Measurements from ENCODE around the gene CDH6. TPM values are rescaled to one million over a fixed set of nuclear protein-coding genes. Genes with fewer than 3 reads are reported as not detected.

Gene CDH6
- total RNA-seq, 2 donors from 2014 or later = 0.52 to 2.0 TPM

GRCh38 chr5:31273631-31274378 lies 80.3 kb downstream of the CDH6 start:
- Histone ChIP-seq H3K9ac (ENCODE audit: low read depth in 2 of 2, low read length in 2 of 2) (no peak overlapping the region), H3K4me1 (no peaks in the 10 kb centered on the region), H3K36me3 (no peaks in the 10 kb centered on the region), H3K4me3 (no peak overlapping the region), H3K27ac (no peak overlapping the region), H3K27me3 (no peaks in the 10 kb centered on the region), H3K9me3 (no peaks in the 10 kb centered on the region)
- DNase-seq = no peak
- TF ChIP-seq CTCF (IDR thresholded peaks at IDR 0.05) = no peak
- intact Hi-C loops (cut with DNase I) = no loop called here

GRCh38 chr5:31280210-31280609 lies 86.7 kb downstream of the CDH6 start:
- intact Hi-C loops (cut with DNase I) = no loop called here
- no peak overlapping the region for H3K4me3 ChIP-seq
- H3K27ac ChIP-seq = no peak overlapping the region
- H3K9ac ChIP-seq (ENCODE audit: low read depth in 2 of 2, low read length in 2 of 2) = no peak overlapping the region
- H3K36me3 ChIP-seq = no peaks in the 10 kb centered on the region
- DNase-seq = no peak
- H3K4me1 ChIP-seq = no peaks in the 10 kb centered on the region
- H3K27me3 ChIP-seq = no peaks in the 10 kb centered on the region
- H3K9me3 ChIP-seq = no peaks in the 10 kb centered on the region
- no peak for TF ChIP-seq CTCF (IDR thresholded peaks at IDR 0.05)

GRCh38 chr5:31283326-31283725 lies 89.8 kb downstream of the CDH6 start:
- Histone ChIP-seq H3K27ac (no peak overlapping the region), H3K4me3 (no peak overlapping the region), H3K9me3 (no peaks in the 10 kb centered on the region), H3K9ac (ENCODE audit: low read depth in 2 of 2, low read length in 2 of 2) (no peak overlapping the region), H3K36me3 (no peaks in the 10 kb centered on the region), H3K27me3 (no peaks in the 10 kb centered on the region), H3K4me1 (no peaks in the 10 kb centered on the region)
- no peak for TF ChIP-seq CTCF (IDR thresholded peaks at IDR 0.05)
- intact Hi-C loops (cut with DNase I) = no loop called here
- no peak for DNase-seq

GRCh38 chr5:31285025-31285424 lies 91.5 kb downstream of the CDH6 start:
- no peaks in the 10 kb centered on the region for H3K4me1 ChIP-seq
- intact Hi-C loops (cut with DNase I) = no loop called here
- no peak overlapping the region for H3K9ac ChIP-seq (ENCODE audit: low read depth in 2 of 2, low read length in 2 of 2)
- no peaks in the 10 kb centered on the region for H3K27me3 ChIP-seq
- H3K36me3 ChIP-seq = no peaks in the 10 kb centered on the region
- no peak overlapping the region for H3K27ac ChIP-seq
- no peak overlapping the region for H3K4me3 ChIP-seq
- no peaks in the 10 kb centered on the region for H3K9me3 ChIP-seq
- no peak for DNase-seq
- no peak for TF ChIP-seq CTCF (IDR thresholded peaks at IDR 0.05)

- Histone ChIP-seq H3K36me3 (no peaks in the 10 kb centered on the region), H3K27me3 (no peaks in the 10 kb centered on the region), H3K9ac (ENCODE audit: low read depth in 2 of 2, low read length in 2 of 2) (no peak overlapping the region), H3K27ac (no peak overlapping the region), H3K9me3 (no peaks in the 10 kb centered on the region), H3K4me3 (no peak overlapping the region), H3K4me1 (no peaks in the 10 kb centered on the region)
- no peak for DNase-seq
- TF ChIP-seq CTCF (IDR thresholded peaks at IDR 0.05) = no peak
- intact Hi-C loops (cut with DNase I) = no loop called here
Observed at GRCh38 chr5:31287985-31288384, 94.5 kb downstream of the CDH6 start.

Data from colonic mucosa (tissue), 4 donors.